ENCODE data around the gene SGPL1. TPM values are rescaled to one million over a fixed set of nuclear protein-coding genes. Genes with fewer than 3 reads are reported as not detected.

The SGPL1 gene
- total RNA-seq, 2 experiments from 2014 or later, result 15.1 to 16.9 TPM

DNA sequence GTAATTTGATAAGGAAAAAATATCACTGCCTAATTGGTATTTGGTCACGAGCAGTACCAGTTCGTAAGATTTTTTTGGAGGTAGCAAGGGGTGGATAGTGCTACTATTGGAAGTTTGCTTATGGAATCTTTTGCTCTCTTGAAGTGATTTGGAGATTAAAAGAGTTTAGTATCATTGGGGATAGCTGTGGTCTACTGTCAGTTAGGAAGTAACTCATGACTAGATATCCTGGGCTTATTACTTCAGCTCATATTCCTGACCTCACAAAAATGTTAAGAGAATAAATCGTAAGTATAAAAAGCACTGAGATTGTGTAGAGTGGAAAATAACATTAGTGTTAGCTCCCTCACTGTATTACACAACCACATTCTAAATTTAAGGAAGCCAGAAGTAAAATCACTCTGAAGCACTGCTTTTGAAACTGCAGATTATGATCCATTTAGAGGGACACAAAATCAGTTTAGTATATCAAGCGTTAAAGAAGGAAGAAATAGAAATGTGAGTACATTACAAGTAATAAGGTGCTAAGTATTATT is 22.6 kb downstream of the SGPL1 start:
- peaks cover 8% of the 10 kb centered on the region for H3K36me3 ChIP-seq (ENCODE audit: insufficient read depth, low read length)
- H3K27me3 Mint-ChIP-seq, result no peaks in the 10 kb centered on the region
- no peak overlapping the region for H3K4me3 Mint-ChIP-seq
- no peaks in the 10 kb centered on the region for H3K27me3 ChIP-seq (ENCODE audit: control insufficient read depth in 1 of 2, insufficient read depth in 2 of 2, low read length in 2 of 2)
- ChIA-PET CTCF (no interaction called here), POLR2A (no interaction called here)
- ATAC-seq (ENCODE audit: poor library complexity), result no peak
- peaks cover 0 to 5% of the 10 kb centered on the region in 2 experiments for H3K9me3 ChIP-seq (ENCODE audit: control insufficient read depth in 1 of 2, insufficient read depth in 1 of 2, low read length in 2 of 2)
- peaks cover 79% of the 10 kb centered on the region for H3K36me3 Mint-ChIP-seq (ENCODE audit: low read depth)
- H3K27ac ChIP-seq (ENCODE audit: low read depth in 1 of 2, low read length in 2 of 2), result no peak overlapping the region
- intact Hi-C loops (cut with DNase I, micrococcal nuclease), result no loop called here
- TF ChIP-seq, protein P1, sequence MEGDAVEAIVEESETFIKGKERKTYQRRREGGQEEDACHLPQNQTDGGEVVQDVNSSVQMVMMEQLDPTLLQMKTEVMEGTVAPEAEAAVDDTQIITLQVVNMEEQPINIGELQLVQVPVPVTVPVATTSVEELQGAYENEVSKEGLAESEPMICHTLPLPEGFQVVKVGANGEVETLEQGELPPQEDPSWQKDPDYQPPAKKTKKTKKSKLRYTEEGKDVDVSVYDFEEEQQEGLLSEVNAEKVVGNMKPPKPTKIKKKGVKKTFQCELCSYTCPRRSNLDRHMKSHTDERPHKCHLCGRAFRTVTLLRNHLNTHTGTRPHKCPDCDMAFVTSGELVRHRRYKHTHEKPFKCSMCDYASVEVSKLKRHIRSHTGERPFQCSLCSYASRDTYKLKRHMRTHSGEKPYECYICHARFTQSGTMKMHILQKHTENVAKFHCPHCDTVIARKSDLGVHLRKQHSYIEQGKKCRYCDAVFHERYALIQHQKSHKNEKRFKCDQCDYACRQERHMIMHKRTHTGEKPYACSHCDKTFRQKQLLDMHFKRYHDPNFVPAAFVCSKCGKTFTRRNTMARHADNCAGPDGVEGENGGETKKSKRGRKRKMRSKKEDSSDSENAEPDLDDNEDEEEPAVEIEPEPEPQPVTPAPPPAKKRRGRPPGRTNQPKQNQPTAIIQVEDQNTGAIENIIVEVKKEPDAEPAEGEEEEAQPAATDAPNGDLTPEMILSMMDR (IDR thresholded peaks at IDR 0.05), result no peak
- H3K27ac Mint-ChIP-seq, result no peak overlapping the region
- no peaks in the 10 kb centered on the region for H3K9me3 Mint-ChIP-seq
- H3K4me1 ChIP-seq (ENCODE audit: insufficient read depth, low read length), result no peaks in the 10 kb centered on the region
- no peak for DNase-seq
- H3K4me1 Mint-ChIP-seq (ENCODE audit: low read depth), result peaks cover 19% of the 10 kb centered on the region
- H3K4me3 ChIP-seq (ENCODE audit: low read length), result no peak overlapping the region

- Mint-ChIP-seq H3K9me3 (no peaks in the 10 kb centered on the region), H3K27me3 (no peaks in the 10 kb centered on the region), H3K27ac (no peak overlapping the region), H3K4me1 (ENCODE audit: low read depth) (peaks cover 15% of the 10 kb centered on the region), H3K4me3 (no peak overlapping the region), H3K36me3 (ENCODE audit: low read depth) (peaks cover 84% of the 10 kb centered on the region)
- H3K27ac ChIP-seq (ENCODE audit: low read depth in 1 of 2, low read length in 2 of 2), result no peak overlapping the region
- ChIA-PET POLR2A (no interaction called here), CTCF (interaction anchor here (1.0 kb wide), 1 partner anchor 19 kb away, joined by 3 read pairs; no protein-coding TSS in a partner anchor)
- TF ChIP-seq, protein P1 (IDR thresholded peaks at IDR 0.05), result no peak
- peaks cover 16% of the 10 kb centered on the region for H3K36me3 ChIP-seq (ENCODE audit: insufficient read depth, low read length)
- DNase-seq (no peak), ATAC-seq (ENCODE audit: poor library complexity) (no peak)
- no peaks in the 10 kb centered on the region for H3K4me1 ChIP-seq (ENCODE audit: insufficient read depth, low read length)
- no peak overlapping the region for H3K4me3 ChIP-seq (ENCODE audit: low read length)
- intact Hi-C loops (cut with DNase I, micrococcal nuclease), result no loop called here
- H3K9me3 ChIP-seq (ENCODE audit: control insufficient read depth in 1 of 2, insufficient read depth in 1 of 2, low read length in 2 of 2), result peaks cover 0 to 5% of the 10 kb centered on the region in 2 experiments
- H3K27me3 ChIP-seq (ENCODE audit: control insufficient read depth in 1 of 2, insufficient read depth in 2 of 2, low read length in 2 of 2), result no peaks in the 10 kb centered on the region
Observed at GRCh38 chr10:70840836-70841235, 25.1 kb downstream of the SGPL1 start.

DNA sequence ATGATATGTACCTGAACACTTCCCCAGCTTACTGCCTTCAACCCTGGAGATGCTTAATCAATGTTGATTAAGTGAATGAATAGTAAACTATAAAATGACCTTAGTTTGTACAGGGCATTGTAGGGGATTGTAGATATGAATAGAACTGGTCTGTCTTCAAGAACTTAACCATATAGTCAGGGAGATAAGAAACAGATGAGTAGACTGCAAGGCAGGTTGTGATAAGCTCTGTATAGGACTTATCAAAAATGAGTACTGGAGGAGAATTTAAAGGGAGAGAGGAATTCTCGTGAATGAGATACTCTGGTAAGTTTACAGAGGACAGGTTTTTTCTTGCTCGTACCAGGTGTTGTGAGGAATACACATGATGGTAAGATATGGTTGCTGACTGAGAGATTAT is 27.6 kb downstream of the SGPL1 start:
- no peak for ATAC-seq (ENCODE audit: poor library complexity)
- Histone ChIP-seq H3K36me3 (ENCODE audit: insufficient read depth, low read length) (peaks cover 23% of the 10 kb centered on the region), H3K4me1 (ENCODE audit: insufficient read depth, low read length) (no peaks in the 10 kb centered on the region), H3K4me3 (ENCODE audit: low read length) (no peak overlapping the region), H3K27me3 (ENCODE audit: control insufficient read depth in 1 of 2, insufficient read depth in 2 of 2, low read length in 2 of 2) (no peaks in the 10 kb centered on the region), H3K27ac (ENCODE audit: low read depth in 1 of 2, low read length in 2 of 2) (no peak overlapping the region), H3K9me3 (ENCODE audit: control insufficient read depth in 1 of 2, insufficient read depth in 1 of 2, low read length in 2 of 2) (no peaks in the 10 kb centered on the region)
- H3K9me3 Mint-ChIP-seq, result no peaks in the 10 kb centered on the region
- H3K4me1 Mint-ChIP-seq (ENCODE audit: low read depth), result peaks cover 12% of the 10 kb centered on the region
- peaks cover 78% of the 10 kb centered on the region for H3K36me3 Mint-ChIP-seq (ENCODE audit: low read depth)
- TF ChIP-seq, protein P1 (IDR thresholded peaks at IDR 0.05), result no peak
- ChIA-PET CTCF (no interaction called here), POLR2A (no interaction called here)
- H3K27ac Mint-ChIP-seq, result no peak overlapping the region
- no peak for DNase-seq
- intact Hi-C loops (cut with DNase I, micrococcal nuclease), result no loop called here
- H3K4me3 Mint-ChIP-seq, result no peak overlapping the region
- no peaks in the 10 kb centered on the region for H3K27me3 Mint-ChIP-seq
